HG03108 (cell line): Measurements from ENCODE around the gene SLX4IP.

Experiments
- ATAC-seq: cut with Tn5 transposase; IDR thresholded peaks from one replicate; pipeline ENCODE4 v1.9.1; 2021; ENCODE audit warnings: moderate library complexity; ENCODE audit not compliant: unreplicated experiment

Gene SLX4IP

GRCh38 chr20:10625641-10626040, 190.5 kb downstream of the SLX4IP start:
- no peak for ATAC-seq

DNA sequence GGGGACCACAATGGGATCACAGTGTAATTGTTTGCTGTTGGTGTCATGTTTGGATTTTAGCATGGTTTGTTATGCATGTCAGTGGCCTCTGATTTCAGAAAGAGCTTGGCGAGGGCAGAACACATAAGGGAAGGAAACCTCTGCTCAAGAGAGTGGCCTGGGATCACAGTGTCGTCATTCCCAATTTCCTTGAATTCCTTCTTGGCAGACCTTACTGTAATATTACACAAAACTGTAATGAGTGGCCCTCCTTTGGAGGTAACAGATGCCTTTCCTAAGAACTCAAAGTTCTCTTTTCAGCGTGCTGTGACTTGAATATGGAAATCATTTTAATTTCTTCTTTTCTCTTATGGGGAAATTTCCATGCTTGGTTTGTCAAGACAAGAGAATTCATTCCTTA, 191.8 kb downstream of the SLX4IP start:
- no peak for ATAC-seq

GRCh38 chr20:10629946-10630650, 195.0 kb downstream of the SLX4IP start:
- ATAC-seq = no peak

GRCh38 chr20:10631126-10631525, 196.0 kb downstream of the SLX4IP start:
- ATAC-seq = no peak

DNA sequence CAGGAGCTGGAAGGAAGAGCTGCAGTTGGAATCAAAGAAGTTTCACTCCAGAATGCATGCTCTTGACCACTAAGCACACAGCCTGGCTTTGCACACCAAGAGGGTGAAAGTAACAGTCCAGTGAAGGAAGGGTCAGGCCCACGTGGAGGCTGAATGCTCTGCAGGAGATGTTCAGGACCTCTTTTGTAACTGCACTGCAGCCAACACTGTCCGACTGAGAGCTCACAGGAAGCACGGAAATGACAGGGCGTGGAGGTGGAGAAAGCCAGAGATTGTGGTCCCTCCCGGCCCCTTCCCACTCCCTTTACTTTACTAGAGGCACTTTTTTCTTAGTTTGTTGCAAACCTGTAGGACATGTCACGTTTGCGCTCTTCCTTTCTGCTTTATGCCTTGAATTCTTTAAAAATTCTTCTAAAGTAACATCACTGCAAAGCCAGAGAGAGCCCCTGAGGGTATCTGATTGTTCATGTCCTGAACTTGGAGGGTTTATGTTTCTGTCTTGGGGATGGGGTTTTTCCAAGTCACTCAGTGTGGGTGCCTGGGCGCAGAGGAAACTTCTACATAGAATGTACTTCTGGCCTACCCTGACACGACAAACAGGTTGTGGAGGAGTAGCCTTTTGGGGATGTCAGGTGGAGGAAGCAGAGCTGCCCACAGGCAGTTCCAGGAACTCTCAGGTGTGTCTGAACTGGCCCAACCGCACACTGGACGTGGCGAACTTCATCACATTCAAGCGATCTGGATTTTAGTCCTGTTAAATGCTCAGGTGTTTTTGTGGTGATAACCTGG, 197.8 kb downstream of the SLX4IP start:
- ATAC-seq = no peak

- ATAC-seq = no peak
These were observed 198.6 kb downstream of the SLX4IP start for GRCh38 chr20:10633718-10634117.

DNA sequence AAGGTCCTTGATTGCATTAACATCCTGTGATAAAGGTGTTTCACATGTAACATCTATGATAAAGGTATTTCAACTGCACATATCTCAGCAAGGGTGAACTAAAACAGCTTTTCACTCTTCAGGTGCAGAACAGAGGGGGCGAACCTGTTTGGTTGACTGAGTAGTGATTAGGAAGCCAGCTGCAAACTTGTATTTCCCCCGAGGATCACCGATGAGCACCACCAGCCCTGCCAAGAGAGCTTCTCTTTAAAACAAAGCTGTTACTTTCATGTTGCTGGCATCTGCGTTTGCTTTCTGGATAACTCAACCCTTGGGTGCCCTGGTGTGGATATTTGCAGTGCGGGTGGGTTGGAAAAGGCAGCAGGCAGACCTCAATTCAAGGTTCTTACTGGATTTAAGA, 199.1 kb downstream of the SLX4IP start:
- ATAC-seq = no peak

GRCh38 chr20:10634683-10635411, 199.7 kb downstream of the SLX4IP start:
- no peak for ATAC-seq

DNA sequence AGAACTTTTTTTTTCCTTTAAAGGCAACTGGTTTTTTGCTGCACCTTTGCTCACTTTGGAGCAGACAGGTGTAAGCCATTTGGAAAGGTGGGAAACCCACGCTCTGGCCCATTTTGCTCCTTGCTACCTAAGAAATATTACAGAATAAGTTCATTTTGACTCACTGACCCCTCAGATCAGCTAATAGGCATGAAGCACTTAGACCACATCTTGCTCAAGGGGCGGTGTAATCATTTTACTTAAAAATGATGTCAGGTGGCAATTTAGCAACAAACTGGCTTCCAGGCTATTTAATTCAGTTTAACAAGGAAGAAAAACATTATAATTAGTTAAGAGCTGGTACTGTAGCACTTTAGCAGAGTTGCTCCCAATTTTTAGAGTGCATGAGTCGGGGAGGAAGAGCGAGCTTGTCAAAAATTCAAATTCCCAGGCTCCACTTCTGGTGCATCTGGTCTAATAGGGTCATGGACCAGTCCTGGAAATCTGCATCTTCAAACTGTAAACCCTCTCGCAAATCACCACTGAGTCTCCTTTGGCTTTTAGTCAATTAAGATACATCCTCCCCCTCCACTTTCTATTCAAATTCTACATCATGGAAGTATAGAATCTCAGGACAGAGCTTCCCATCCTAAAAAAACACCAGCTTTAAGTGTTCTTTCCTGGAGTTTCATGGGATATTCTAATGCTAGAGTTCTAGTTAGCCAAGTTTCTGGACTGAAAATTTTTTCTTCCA, 200.5 kb downstream of the SLX4IP start:
- ATAC-seq = no peak

- no peak for ATAC-seq
These were observed 201.3 kb downstream of the SLX4IP start for GRCh38 chr20:10636326-10636818.

GRCh38 chr20:10637031-10637559, 202.0 kb downstream of the SLX4IP start:
- ATAC-seq = no peak

GRCh38 chr20:10637563-10637962, 202.5 kb downstream of the SLX4IP start:
- ATAC-seq = no peak

- no peak for ATAC-seq
These were observed 204.1 kb downstream of the SLX4IP start for GRCh38 chr20:10639077-10639736.

- no peak for ATAC-seq
These were observed 204.8 kb downstream of the SLX4IP start for GRCh38 chr20:10639737-10640556.

- ATAC-seq = no peak
These were observed 205.8 kb downstream of the SLX4IP start for GRCh38 chr20:10640897-10641296.

DNA sequence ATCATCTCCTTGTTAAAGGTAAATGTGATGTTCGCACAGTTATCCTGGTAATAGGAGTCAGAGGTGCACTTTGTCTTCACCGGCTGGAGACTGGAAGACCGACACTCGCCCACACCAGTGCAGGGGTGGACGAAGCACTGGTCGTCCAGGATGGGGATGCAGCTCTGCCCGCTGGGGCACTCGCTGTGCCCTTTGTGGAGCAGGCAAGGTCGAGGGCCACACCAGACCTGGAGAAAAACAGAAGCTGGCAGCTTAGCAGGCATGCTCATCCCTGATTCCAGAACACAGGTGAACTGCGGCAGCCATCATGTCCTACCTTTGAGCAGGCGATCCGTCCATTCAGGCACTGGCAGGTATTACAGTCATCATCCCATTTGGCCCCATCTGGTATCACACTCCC, 206.4 kb downstream of the SLX4IP start:
- ATAC-seq = no peak

- ATAC-seq = no peak
These were observed 206.8 kb downstream of the SLX4IP start for GRCh38 chr20:10641893-10642292.

DNA sequence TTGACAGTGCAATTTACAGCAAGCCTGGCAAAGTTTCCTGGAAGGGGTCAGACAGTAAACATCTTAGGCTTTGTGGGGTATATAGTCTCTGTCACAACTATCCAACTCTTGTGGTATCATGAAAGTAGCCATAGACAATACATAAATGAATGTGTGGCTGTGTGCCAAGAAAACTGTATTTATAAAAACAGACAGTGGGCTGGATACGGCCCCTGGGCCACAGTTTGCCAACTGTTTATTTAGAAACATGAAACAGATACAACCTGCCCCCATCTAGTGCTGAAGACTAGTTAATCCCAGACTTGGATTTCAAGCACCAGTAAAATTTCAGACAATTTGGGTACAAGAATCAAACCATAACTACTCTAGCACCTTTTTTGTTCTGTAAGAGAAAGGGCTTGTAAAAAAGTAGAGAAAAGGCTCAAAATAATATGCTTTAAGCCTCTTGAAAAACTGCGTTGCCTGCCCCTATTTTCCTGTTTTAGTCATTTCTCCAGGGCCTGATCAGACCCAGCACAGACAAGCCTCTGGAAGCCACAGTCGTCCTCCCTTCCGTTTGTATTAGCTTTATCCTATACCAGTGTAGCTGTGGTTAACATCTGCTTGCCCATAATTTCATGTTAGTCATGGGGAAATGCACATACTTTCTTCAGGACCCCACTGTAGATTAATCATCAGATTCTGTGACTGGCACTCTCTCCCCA, 207.9 kb downstream of the SLX4IP start:
- ATAC-seq = no peak

DNA sequence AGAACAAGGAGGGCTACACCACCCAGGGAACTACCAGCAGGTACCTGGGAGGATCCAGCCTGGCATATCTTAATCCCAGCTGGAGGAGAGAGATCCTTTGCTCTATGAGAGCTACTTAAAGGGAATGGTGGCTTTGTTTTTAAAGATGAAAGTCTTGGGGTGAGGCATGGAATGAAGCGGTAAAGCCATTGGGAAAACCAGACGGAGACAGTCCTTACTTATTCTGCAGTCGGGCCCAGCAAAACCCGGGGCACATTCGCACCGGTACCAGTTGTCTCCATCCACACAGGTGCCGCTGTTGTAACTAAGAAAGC, 208.4 kb downstream of the SLX4IP start:
- ATAC-seq = no peak
